IPS-NIHi7 (cell line): ENCODE results near the gene IKZF1.
A peak's percentile ranks its signal among the peaks of the same experiment; 100 is the strongest.
"Not testable (repeated sequence)": the region's sequence is repeated elsewhere in the genome, so short reads cannot be mapped to it uniquely, and the experiment has no call there.

Experiments
- DNase-seq: peaks from one replicate; pipeline ENCODE4 v3.0.0; 2012; ENCODE audit warnings: mixed read lengths; ENCODE audit errors: extremely low spot score

The IKZF1 gene

GRCh38 chr7:50333221-50333651 is 28.7 kb downstream of the IKZF1 start:
- DNase-seq, result peak; percentile 38

- no peak for DNase-seq
These were observed 30.0 kb downstream of the IKZF1 start for GRCh38 chr7:50334341-50334994.

- DNase-seq, result no peak
These were observed 30.8 kb downstream of the IKZF1 start for GRCh38 chr7:50335230-50335794.

GRCh38 chr7:50335795-50336754 is 31.6 kb downstream of the IKZF1 start:
- no peak for DNase-seq

- no peak for DNase-seq
These were observed 32.6 kb downstream of the IKZF1 start for GRCh38 chr7:50336894-50337703.

GRCh38 chr7:50339472-50339871 is 35.0 kb downstream of the IKZF1 start:
- not testable (repeated sequence) for DNase-seq

GRCh38 chr7:50339990-50340500 is 35.5 kb downstream of the IKZF1 start:
- no peak for DNase-seq

GRCh38 chr7:50341724-50342123 is 37.2 kb downstream of the IKZF1 start:
- DNase-seq, result no peak

GRCh38 chr7:50342616-50343114 is 38.1 kb downstream of the IKZF1 start:
- peak; percentile 33 for DNase-seq

- DNase-seq, result no peak
These were observed 42.3 kb downstream of the IKZF1 start for GRCh38 chr7:50346545-50347497.

GRCh38 chr7:50347693-50348092 is 43.2 kb downstream of the IKZF1 start:
- no peak for DNase-seq

GRCh38 chr7:50348469-50349162 is 44.1 kb downstream of the IKZF1 start:
- DNase-seq, result no peak

- DNase-seq, result no peak
These were observed 44.9 kb downstream of the IKZF1 start for GRCh38 chr7:50349399-50349798.

- DNase-seq, result no peak
These were observed 45.7 kb downstream of the IKZF1 start for GRCh38 chr7:50349963-50350944.

GRCh38 chr7:50351267-50351666 is 46.8 kb downstream of the IKZF1 start:
- no peak for DNase-seq

- DNase-seq, result no peak
These were observed 47.8 kb downstream of the IKZF1 start for GRCh38 chr7:50352282-50352681.

- DNase-seq, result no peak
These were observed 48.2 kb downstream of the IKZF1 start for GRCh38 chr7:50352751-50353150.

- no peak for DNase-seq
These were observed 48.7 kb downstream of the IKZF1 start for GRCh38 chr7:50353201-50353600.
